ENCODE measurements around the gene RAPGEF5. TPM values are rescaled to one million over a fixed set of nuclear protein-coding genes. Genes with fewer than 3 reads are reported as not detected.
"Not testable (repeated sequence)": the region's sequence is repeated elsewhere in the genome, so short reads cannot be mapped to it uniquely, and the experiment has no call there.

RAPGEF5 gene
- total and polyA plus RNA-seq, 2 donors: 6.1 to 30.5 TPM

DNA sequence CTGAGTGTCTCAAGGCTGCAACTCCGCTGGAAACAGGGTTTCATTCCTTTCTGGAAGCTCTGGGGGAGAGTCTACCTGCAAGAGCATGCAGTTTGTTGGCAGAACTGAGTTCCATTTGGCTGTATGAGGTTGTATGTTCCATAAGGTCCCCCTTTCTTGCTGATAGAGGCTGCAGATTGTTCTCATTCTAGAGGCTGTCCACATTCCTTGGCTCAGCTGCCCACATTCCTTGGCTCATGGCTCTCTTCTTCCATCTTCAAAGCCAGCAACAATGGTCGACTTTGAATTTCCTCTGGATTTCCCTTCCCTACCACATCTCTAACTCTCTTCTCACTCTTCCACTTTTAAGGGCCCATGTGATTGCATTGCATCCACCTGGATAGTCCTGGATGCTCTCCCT lies 264.0 kb downstream of the RAPGEF5 start:
- H3K27ac ChIP-seq (ENCODE audit: low read depth in 1 of 2, low read length in 1 of 2): no peak overlapping the region
- H3K27me3 ChIP-seq (ENCODE audit: control insufficient read depth in 2 of 2, insufficient read depth in 1 of 2, low read length in 1 of 2): no peaks in the 10 kb centered on the region
- no peaks in the 10 kb centered on the region for H3K36me3 ChIP-seq (ENCODE audit: control insufficient read depth in 2 of 2, insufficient read depth in 2 of 2, low read length in 1 of 2)
- H3K4me1 ChIP-seq (ENCODE audit: control insufficient read depth in 2 of 2, insufficient read depth in 2 of 2, low read length in 2 of 2): no peaks in the 10 kb centered on the region
- H3K4me3 ChIP-seq (ENCODE audit: low read length in 2 of 2): no peak overlapping the region
- no peak for DNase-seq (ENCODE audit: low read depth in 6 of 9, low spot score in 9 of 9)
- H3K9me3 ChIP-seq (ENCODE audit: control insufficient read depth in 2 of 2, insufficient read depth in 1 of 2, low read length in 1 of 2): peaks cover 0 to 7% of the 10 kb centered on the region in 2 donors
- WGBS: 89% methylated on average over 2 of the region's 2 CpGs

DNA sequence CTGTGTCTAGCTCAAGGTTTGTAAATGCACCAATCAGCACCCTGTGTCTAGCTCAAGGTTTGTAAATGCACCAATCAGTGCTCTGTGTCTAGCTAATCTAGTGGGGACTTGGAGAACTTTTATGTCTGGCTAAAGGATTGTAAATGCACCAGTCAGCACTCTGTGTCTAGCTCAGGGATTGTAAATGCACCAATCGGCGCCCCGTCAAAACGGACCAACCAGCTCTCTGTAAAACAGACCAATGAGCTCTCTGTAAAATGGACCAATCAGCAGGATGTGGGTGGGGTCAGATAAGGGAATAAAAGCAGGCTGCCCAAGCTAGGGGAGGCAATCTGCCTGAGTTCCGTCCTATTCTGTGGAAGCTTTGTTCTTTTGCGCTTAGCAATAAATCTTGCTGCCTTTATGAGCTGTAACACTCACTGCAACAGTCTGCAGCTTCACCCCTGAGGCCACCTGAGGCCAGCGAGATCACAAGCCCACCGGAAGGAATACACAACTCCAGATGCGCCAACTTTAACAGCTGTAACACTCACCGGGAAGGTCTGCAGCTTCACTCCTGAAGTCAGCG lies 265.9 kb downstream of the RAPGEF5 start:
- H3K4me1 ChIP-seq (ENCODE audit: control insufficient read depth in 2 of 2, insufficient read depth in 2 of 2, low read length in 2 of 2): not testable (repeated sequence)

DNA sequence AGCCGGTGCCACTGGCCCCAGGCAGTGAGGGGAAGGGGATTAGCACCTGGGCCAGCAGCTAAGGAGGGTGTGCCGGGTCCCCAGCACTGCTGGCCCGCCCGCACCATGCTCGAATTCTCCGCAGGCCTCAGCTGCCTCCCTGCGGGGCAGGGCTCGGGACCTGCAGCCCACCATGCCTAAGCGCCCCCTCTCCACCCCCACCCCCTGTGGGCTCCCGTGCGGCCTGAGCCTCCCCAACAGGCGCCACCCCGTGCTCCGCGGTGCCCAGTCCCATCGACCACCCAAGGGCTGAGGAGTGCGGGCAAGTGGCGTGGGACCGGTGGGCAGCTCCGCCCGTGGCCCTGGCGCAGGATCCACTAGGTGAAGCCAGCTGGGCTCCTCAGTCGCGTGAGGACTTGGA lies 266.4 kb downstream of the RAPGEF5 start:
- H3K9me3 ChIP-seq (ENCODE audit: control insufficient read depth in 2 of 2, insufficient read depth in 1 of 2, low read length in 1 of 2): peaks cover 0 to 7% of the 10 kb centered on the region in 2 donors
- no peaks in the 10 kb centered on the region for H3K36me3 ChIP-seq (ENCODE audit: control insufficient read depth in 2 of 2, insufficient read depth in 2 of 2, low read length in 1 of 2)
- H3K4me3 ChIP-seq (ENCODE audit: low read length in 2 of 2): no peak overlapping the region
- H3K4me1 ChIP-seq (ENCODE audit: control insufficient read depth in 2 of 2, insufficient read depth in 2 of 2, low read length in 2 of 2): no peaks in the 10 kb centered on the region
- no peak overlapping the region for H3K27ac ChIP-seq (ENCODE audit: low read depth in 1 of 2, low read length in 1 of 2)
- no peaks in the 10 kb centered on the region for H3K27me3 ChIP-seq (ENCODE audit: control insufficient read depth in 2 of 2, insufficient read depth in 1 of 2, low read length in 1 of 2)
- DNase-seq (ENCODE audit: low read depth in 6 of 9, low spot score in 9 of 9): no peak
- 92% methylated on average over 24 of the region's 24 CpGs for WGBS

More for the DNA sequence above, 265.9 kb downstream of the RAPGEF5 start:
- H3K9me3 ChIP-seq (ENCODE audit: control insufficient read depth in 2 of 2, insufficient read depth in 1 of 2, low read length in 1 of 2); H3K4me3 ChIP-seq (ENCODE audit: low read length in 2 of 2); H3K27me3 ChIP-seq (ENCODE audit: control insufficient read depth in 2 of 2, insufficient read depth in 1 of 2, low read length in 1 of 2); DNase-seq (ENCODE audit: low read depth in 6 of 9, low spot score in 9 of 9); H3K36me3 ChIP-seq (ENCODE audit: control insufficient read depth in 2 of 2, insufficient read depth in 2 of 2, low read length in 1 of 2); H3K27ac ChIP-seq (ENCODE audit: low read depth in 1 of 2, low read length in 1 of 2): not testable (repeated sequence)
- 89% methylated on average over 11 of the region's 11 CpGs for WGBS

DNA sequence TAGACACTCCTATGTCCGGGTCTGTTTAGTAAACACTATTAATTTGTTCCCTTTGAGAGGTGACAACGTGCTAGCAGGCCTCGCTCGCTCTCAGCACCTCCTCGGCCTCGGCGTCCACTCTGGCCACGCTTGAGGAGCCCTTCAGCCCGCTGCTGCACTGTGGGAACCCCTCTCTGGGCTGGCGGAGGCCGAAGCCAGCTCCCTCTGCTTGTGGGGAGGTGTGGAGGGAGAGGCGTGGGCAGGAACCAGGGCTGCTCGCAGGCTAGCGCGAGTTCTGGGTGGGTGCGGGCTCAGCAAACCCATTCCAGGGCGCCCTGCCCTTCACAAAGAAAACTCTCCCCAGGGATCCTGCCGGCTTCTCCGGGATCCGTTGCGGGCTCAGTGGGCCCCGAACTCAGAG lies 266.8 kb downstream of the RAPGEF5 start:
- Histone ChIP-seq H3K36me3 (ENCODE audit: control insufficient read depth in 2 of 2, insufficient read depth in 2 of 2, low read length in 1 of 2) (no peaks in the 10 kb centered on the region), H3K9me3 (ENCODE audit: control insufficient read depth in 2 of 2, insufficient read depth in 1 of 2, low read length in 1 of 2) (peaks cover 0 to 7% of the 10 kb centered on the region in 2 donors), H3K4me1 (ENCODE audit: control insufficient read depth in 2 of 2, insufficient read depth in 2 of 2, low read length in 2 of 2) (no peaks in the 10 kb centered on the region), H3K27me3 (ENCODE audit: control insufficient read depth in 2 of 2, insufficient read depth in 1 of 2, low read length in 1 of 2) (no peaks in the 10 kb centered on the region), H3K27ac (ENCODE audit: low read depth in 1 of 2, low read length in 1 of 2) (no peak overlapping the region), H3K4me3 (ENCODE audit: low read length in 2 of 2) (no peak overlapping the region)
- no peak for DNase-seq (ENCODE audit: low read depth in 6 of 9, low spot score in 9 of 9)
- 94% methylated on average over 22 of the region's 22 CpGs for WGBS

DNA sequence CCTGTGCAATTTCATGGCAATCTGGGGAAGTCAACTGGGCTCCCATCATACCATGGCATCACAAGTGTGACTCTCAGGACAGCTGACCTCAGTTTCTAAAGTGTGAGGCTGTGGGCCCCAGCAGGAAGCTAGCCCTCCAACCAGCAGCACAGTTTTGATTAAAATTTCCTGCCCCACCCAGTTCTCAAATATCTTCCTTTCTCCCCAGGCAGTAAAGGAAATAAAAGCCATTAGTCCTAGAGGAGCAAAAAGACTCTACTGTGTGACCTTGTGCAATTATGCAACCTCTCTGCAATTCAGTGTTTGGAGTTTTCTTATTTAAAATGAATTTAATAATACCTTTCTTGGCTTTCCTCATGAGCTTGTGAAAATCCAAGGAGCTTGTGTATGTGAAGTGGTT lies 268.1 kb downstream of the RAPGEF5 start:
- Histone ChIP-seq H3K27ac (ENCODE audit: low read depth in 1 of 2, low read length in 1 of 2) (no peak overlapping the region), H3K4me3 (ENCODE audit: low read length in 2 of 2) (no peak overlapping the region), H3K36me3 (ENCODE audit: control insufficient read depth in 2 of 2, insufficient read depth in 2 of 2, low read length in 1 of 2) (no peaks in the 10 kb centered on the region), H3K27me3 (ENCODE audit: control insufficient read depth in 2 of 2, insufficient read depth in 1 of 2, low read length in 1 of 2) (peaks cover 0 to 3% of the 10 kb centered on the region in 2 donors), H3K4me1 (ENCODE audit: control insufficient read depth in 2 of 2, insufficient read depth in 2 of 2, low read length in 2 of 2) (no peaks in the 10 kb centered on the region), H3K9me3 (ENCODE audit: control insufficient read depth in 2 of 2, insufficient read depth in 1 of 2, low read length in 1 of 2) (peaks cover 0 to 7% of the 10 kb centered on the region in 2 donors)
- no peak for DNase-seq (ENCODE audit: low read depth in 6 of 9, low spot score in 9 of 9)

DNA sequence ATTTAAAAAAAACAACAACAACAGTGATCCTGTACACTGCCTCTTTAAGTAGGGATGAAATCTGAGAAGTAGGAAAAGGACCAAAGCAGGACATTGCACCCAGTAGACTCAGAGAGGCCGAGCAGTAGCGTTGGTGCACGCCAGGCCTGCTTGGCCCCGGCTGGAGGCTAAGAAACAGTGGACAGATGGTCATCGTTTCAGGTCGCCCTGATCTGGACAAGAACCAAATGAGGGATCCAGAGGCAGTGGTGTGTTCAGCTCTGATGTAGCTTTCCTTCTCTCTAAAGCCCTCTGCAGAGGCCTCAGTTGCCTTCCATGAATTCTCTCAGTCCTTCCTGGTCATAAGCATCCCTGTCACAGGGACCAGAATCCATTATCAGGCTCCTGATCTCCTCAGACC lies 269.1 kb downstream of the RAPGEF5 start:
- no peaks in the 10 kb centered on the region for H3K4me1 ChIP-seq (ENCODE audit: control insufficient read depth in 2 of 2, insufficient read depth in 2 of 2, low read length in 2 of 2)
- H3K4me3 ChIP-seq (ENCODE audit: low read length in 2 of 2): no peak overlapping the region
- DNase-seq (ENCODE audit: low read depth in 6 of 9, low spot score in 9 of 9): no peak
- WGBS: 83% methylated on average over 6 of the region's 6 CpGs
- H3K27me3 ChIP-seq (ENCODE audit: control insufficient read depth in 2 of 2, insufficient read depth in 1 of 2, low read length in 1 of 2): peaks cover 0 to 11% of the 10 kb centered on the region in 2 donors
- peaks cover 0 to 7% of the 10 kb centered on the region in 2 donors for H3K9me3 ChIP-seq (ENCODE audit: control insufficient read depth in 2 of 2, insufficient read depth in 1 of 2, low read length in 1 of 2)
- H3K27ac ChIP-seq (ENCODE audit: low read depth in 1 of 2, low read length in 1 of 2): no peak overlapping the region
- no peaks in the 10 kb centered on the region for H3K36me3 ChIP-seq (ENCODE audit: control insufficient read depth in 2 of 2, insufficient read depth in 2 of 2, low read length in 1 of 2)

DNA sequence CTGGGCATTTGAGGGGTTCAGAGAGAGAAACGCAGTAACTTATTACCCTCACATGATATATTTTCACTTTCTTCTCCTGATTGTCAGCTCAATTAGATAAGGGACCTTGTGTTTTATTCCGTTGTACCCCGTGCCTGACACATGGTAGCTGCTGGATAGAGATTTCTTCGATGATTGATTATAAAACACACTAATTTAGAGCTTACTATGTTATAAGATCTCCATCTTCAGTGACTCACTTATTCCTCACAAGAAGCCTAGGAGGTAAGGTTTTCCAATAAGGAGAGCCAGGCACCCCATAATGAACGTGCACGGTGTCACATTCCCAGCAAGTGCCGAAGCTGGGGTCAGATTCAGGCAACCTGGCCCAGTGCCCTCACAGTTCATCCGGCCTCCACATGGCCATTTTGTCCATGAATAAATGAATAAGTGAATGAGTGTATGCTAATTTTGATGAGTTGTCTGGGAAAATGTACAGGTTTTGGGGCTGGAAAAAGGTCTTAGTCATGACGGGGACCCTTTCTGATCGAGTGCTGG lies 273.2 kb downstream of the RAPGEF5 start:
- Histone ChIP-seq H3K4me1 (ENCODE audit: control insufficient read depth in 2 of 2, insufficient read depth in 2 of 2, low read length in 2 of 2) (peaks cover 4 to 6% of the 10 kb centered on the region in 2 donors), H3K36me3 (ENCODE audit: control insufficient read depth in 2 of 2, insufficient read depth in 2 of 2, low read length in 1 of 2) (no peaks in the 10 kb centered on the region), H3K4me3 (ENCODE audit: low read length in 2 of 2) (peak overlapping the region; percentile 53 to 59), H3K27me3 (ENCODE audit: control insufficient read depth in 2 of 2, insufficient read depth in 1 of 2, low read length in 1 of 2) (peaks cover 0 to 29% of the 10 kb centered on the region in 2 donors), H3K27ac (ENCODE audit: low read depth in 1 of 2, low read length in 1 of 2) (no peak overlapping the region), H3K9me3 (ENCODE audit: control insufficient read depth in 2 of 2, insufficient read depth in 1 of 2, low read length in 1 of 2) (no peaks in the 10 kb centered on the region)
- peak in 1 of 9 donors; percentile 11 for DNase-seq (ENCODE audit: low read depth in 6 of 9, low spot score in 9 of 9)
- 61% methylated on average over 10 of the region's 10 CpGs for WGBS

DNA sequence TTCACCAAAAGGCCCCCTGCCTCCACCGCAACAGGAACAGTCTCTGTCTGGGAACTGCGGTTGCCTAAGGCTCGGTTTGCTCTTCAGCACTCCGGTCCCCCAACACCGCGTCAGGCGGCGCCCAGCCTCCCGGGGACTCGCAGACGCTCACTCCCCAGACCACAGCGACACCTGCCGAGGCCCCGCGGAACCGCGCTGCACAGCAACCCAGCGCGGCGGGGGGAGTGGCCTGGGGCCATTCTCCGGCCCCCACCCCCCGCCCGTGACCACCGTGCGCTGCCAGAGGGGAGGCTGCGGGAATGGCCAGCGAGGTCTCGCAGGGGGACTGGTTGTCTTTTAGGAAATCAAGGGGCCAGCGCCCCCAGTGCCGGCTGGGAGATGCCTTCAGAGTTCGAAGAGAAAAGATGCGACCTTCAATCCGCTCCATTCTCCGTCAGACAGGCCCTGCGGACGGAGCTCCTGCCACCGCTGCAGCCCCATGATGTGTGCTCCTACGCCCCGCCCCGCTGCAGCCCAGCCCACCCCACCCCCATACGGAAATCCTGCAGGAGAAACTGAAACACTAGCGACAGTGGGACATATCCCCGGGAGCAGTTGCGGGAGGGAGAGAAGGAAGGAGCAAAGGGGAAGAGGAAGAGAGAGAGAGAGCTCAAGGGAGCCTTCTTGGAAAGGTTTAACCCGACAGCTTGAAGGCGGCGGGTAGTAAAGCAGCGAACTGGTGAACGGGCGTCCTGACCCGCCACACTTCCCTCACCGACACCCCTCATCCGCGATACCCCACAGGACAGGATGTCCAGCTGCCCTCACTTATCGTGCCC lies 273.9 kb downstream of the RAPGEF5 start:
- under 1% methylated on average over 55 of the region's 55 CpGs for WGBS
- H3K4me3 ChIP-seq (ENCODE audit: low read length in 2 of 2): peak overlapping the region; percentile 53 to 59
- H3K36me3 ChIP-seq (ENCODE audit: control insufficient read depth in 2 of 2, insufficient read depth in 2 of 2, low read length in 1 of 2): no peaks in the 10 kb centered on the region
- peak in 8 of 9 donors; percentile 41 to 82 (median 64) for DNase-seq (ENCODE audit: low read depth in 6 of 9, low spot score in 9 of 9)
- peaks cover 0 to 29% of the 10 kb centered on the region in 2 donors for H3K27me3 ChIP-seq (ENCODE audit: control insufficient read depth in 2 of 2, insufficient read depth in 1 of 2, low read length in 1 of 2)
- peaks cover 4 to 6% of the 10 kb centered on the region in 2 donors for H3K4me1 ChIP-seq (ENCODE audit: control insufficient read depth in 2 of 2, insufficient read depth in 2 of 2, low read length in 2 of 2)
- H3K9me3 ChIP-seq (ENCODE audit: control insufficient read depth in 2 of 2, insufficient read depth in 1 of 2, low read length in 1 of 2): no peaks in the 10 kb centered on the region
- peak overlapping the region; percentile 47 to 50 for H3K27ac ChIP-seq (ENCODE audit: low read depth in 1 of 2, low read length in 1 of 2)

DNA sequence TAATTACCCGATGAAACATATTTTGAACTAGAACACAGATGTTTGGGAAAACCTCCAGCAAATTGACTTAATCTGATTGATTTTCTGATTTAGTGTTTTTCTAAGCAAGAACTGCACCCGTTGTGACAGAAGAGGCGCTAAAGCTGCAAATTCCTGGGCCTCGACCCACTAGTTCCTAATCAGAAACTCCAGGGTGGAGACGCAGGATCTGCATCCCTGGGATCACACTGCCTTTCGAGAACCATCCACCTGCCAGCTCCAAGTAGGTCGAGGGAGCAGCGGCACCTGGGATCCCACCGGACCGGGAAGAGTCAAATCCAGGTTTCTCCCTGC lies 274.4 kb downstream of the RAPGEF5 start:
- DNase-seq (ENCODE audit: low read depth in 6 of 9, low spot score in 9 of 9): no peak
- WGBS: 11% methylated on average over 10 of the region's 10 CpGs

More for the DNA sequence above, 274.4 kb downstream of the RAPGEF5 start:
- H3K4me1 ChIP-seq (ENCODE audit: control insufficient read depth in 2 of 2, insufficient read depth in 2 of 2, low read length in 2 of 2): peaks cover 4 to 6% of the 10 kb centered on the region in 2 donors
- peaks cover 0 to 32% of the 10 kb centered on the region in 2 donors for H3K27me3 ChIP-seq (ENCODE audit: control insufficient read depth in 2 of 2, insufficient read depth in 1 of 2, low read length in 1 of 2)
- peak overlapping the region; percentile 53 to 59 for H3K4me3 ChIP-seq (ENCODE audit: low read length in 2 of 2)
- H3K36me3 ChIP-seq (ENCODE audit: control insufficient read depth in 2 of 2, insufficient read depth in 2 of 2, low read length in 1 of 2): no peaks in the 10 kb centered on the region
- H3K27ac ChIP-seq (ENCODE audit: low read depth in 1 of 2, low read length in 1 of 2): no peak overlapping the region
- H3K9me3 ChIP-seq (ENCODE audit: control insufficient read depth in 2 of 2, insufficient read depth in 1 of 2, low read length in 1 of 2): no peaks in the 10 kb centered on the region
